NCI-H187 (cell line): ENCODE measurements around the gene TM7SF2.

Experiments used
- DNase-seq, 2 experiments: peaks; one replicate each; lab custom pipeline; 2025; lab: John Stamatoyannopoulos, UW

TM7SF2 gene

GRCh38 chr11:65111744-65112545 is at the start of gene TM7SF2:
Gene TM7SF2, plus strand, starts transcription at chr11:65111872. Its CDS starts 144 bp downstream, at chr11:65112016.
- peak; percentile 93 to 98 for DNase-seq

GRCh38 chr11:65063532-65063931 is 48.1 kb upstream of the TM7SF2 start:
- no peak for DNase-seq

GRCh38 chr11:65064847-65065240 is 46.8 kb upstream of the TM7SF2 start:
- DNase-seq = no peak

GRCh38 chr11:65065851-65066250 is 45.8 kb upstream of the TM7SF2 start:
- no peak for DNase-seq

- DNase-seq = no peak
Measured at GRCh38 chr11:65066315-65066714, 45.4 kb upstream of the TM7SF2 start.

- peak; percentile 40 to 55 for DNase-seq
Measured at GRCh38 chr11:65066805-65067291, 44.8 kb upstream of the TM7SF2 start.

- no peak for DNase-seq
Measured at GRCh38 chr11:65067446-65067845, 44.2 kb upstream of the TM7SF2 start.

- DNase-seq = no peak
Measured at GRCh38 chr11:65069217-65069616, 42.5 kb upstream of the TM7SF2 start.

- no peak for DNase-seq
Measured at GRCh38 chr11:65071907-65072630, 39.6 kb upstream of the TM7SF2 start.

GRCh38 chr11:65072631-65072966 is 39.1 kb upstream of the TM7SF2 start:
- DNase-seq = no peak

- DNase-seq = no peak
Measured at GRCh38 chr11:65077451-65077850, 34.2 kb upstream of the TM7SF2 start.

- DNase-seq = no peak
Measured at GRCh38 chr11:65078151-65078550, 33.5 kb upstream of the TM7SF2 start.

GRCh38 chr11:65078786-65079342 is 32.8 kb upstream of the TM7SF2 start:
- no peak for DNase-seq

GRCh38 chr11:65083134-65083833 is 28.4 kb upstream of the TM7SF2 start:
- DNase-seq = no peak

GRCh38 chr11:65083834-65084597 is 27.7 kb upstream of the TM7SF2 start, which contains the start of the genes CDCA5 and ZFPL1:
Gene CDCA5, minus strand, starts transcription at chr11:65084040. Its CDS starts 62 bp downstream, at chr11:65083978.
Gene ZFPL1, plus strand, starts transcription at chr11:65084222. Its CDS starts 477 bp downstream, at chr11:65084699.
- DNase-seq = peak; percentile 84 to 86

- no peak for DNase-seq
Measured at GRCh38 chr11:65084598-65085375, 26.9 kb upstream of the TM7SF2 start.

- no peak for DNase-seq
Measured at GRCh38 chr11:65085446-65085845, 26.2 kb upstream of the TM7SF2 start.

- DNase-seq = no peak
Measured at GRCh38 chr11:65086809-65087208, 24.9 kb upstream of the TM7SF2 start.

GRCh38 chr11:65087216-65087615 is 24.5 kb upstream of the TM7SF2 start:
- no peak for DNase-seq

GRCh38 chr11:65087827-65088226 is 23.8 kb upstream of the TM7SF2 start:
- DNase-seq = no peak

GRCh38 chr11:65089621-65090020 is 22.1 kb upstream of the TM7SF2 start:
- no peak for DNase-seq
